LNCAP (cell line): ENCODE results near the gene TBC1D17.

ENCODE experiments used
- TF ChIP-seq, protein P1 (sequence below): fragments of 450-650 bp; IDR thresholded peaks from 2 replicates; pipeline ENCODE4 v1.5.1; 2017; ENCODE audit warnings: mild to moderate bottlenecking

TBC1D17 gene

DNA sequence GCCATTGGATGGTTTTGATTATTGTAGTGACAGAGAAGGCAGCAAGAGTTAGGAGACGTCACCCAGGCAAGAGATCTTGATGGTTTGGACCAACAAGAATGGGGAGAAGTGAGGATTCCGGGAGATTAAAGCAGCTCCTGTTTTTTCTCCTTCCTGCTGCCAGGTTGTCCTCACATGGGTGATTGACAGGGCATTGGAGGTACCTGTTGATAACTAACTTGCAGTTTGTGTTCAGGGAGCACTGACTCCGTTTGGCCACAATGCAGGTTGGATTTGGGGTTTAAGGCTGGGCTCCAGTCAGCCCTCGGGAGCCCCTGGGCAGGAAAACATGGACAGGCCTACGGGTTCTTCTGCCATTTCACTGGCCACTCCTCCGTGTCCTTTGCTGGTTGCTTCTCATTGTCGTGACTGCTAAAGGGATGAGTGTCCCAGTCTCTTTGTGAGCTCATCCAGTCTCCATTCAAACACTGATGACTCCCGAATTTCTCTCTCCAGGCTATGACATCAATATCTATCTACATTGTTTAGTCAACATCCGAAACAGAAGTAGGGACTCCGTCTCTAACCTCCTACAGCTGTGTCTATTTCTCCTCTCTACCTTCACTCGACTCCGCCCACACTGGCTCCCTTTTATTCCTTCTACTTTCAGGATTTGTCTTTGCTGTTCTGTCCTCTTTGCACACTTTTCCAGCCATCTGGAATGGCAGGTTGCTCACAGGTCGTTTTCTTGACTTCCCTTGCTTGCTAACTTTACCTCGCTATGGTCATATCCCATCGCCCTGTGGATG lies 27.9 kb upstream of the TBC1D17 start:
- TF ChIP-seq, protein P1, sequence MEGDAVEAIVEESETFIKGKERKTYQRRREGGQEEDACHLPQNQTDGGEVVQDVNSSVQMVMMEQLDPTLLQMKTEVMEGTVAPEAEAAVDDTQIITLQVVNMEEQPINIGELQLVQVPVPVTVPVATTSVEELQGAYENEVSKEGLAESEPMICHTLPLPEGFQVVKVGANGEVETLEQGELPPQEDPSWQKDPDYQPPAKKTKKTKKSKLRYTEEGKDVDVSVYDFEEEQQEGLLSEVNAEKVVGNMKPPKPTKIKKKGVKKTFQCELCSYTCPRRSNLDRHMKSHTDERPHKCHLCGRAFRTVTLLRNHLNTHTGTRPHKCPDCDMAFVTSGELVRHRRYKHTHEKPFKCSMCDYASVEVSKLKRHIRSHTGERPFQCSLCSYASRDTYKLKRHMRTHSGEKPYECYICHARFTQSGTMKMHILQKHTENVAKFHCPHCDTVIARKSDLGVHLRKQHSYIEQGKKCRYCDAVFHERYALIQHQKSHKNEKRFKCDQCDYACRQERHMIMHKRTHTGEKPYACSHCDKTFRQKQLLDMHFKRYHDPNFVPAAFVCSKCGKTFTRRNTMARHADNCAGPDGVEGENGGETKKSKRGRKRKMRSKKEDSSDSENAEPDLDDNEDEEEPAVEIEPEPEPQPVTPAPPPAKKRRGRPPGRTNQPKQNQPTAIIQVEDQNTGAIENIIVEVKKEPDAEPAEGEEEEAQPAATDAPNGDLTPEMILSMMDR = no peak

DNA sequence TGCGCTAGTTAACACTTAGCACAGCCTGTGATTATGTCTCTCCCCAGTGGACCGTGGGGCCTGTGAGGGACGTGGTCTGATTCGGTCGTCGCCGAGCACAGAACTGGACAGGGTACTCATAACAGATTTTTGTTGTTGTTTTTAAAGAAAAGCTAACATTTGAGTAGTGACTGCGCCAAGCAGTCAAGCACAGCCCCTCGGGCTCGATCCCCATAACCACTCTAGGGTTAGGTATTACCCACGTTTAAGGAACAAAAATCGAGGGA lies 27.3 kb upstream of the TBC1D17 start:
- TF ChIP-seq, protein P1 = no peak

DNA sequence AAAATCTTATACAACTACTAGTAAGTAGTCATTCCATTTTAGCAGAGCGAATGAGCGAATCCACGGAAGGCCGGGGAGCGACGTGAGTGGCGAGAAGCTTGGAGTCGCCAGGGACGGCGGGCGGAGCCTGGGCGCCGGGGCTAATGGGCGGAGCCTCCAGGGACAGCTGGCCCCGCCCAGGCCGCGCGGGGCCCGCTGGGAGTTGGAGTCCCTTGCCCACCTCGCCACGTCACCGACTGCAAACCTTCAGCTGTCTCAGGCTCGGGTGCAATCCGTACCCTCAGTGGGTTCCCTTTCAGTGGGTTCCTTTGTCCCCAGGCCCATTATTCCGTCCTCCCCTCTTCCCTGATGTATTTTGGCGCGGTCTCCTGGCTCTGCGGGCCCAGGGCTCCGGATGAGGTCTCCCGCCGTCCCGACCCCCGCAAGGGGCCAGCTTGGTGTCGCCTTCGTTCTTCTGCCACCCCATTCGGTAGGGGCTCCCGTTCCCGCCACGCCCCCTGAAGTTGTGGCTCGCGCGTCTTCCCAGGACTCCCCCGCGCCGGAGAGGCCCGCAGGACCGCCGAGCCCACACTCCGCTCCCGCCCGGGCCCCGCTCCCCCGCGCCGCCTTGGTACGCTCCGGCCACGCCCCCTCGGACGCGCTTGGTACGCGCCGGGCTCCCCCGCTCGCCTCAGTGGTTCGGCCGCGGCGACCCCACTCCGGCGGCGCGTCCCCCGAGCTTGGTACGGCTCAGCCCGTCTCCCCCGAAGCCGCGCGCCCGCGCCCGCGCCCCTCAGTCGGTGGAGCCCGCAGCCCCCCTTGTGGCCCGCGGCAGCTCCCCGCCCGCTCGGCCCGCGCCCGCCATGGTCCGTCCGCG lies 26.8 kb upstream of the TBC1D17 start, which contains the start of gene PTOV1:
PTOV1 (plus strand) TSS at position 673 of the 856 bp plus-strand sequence.
- TF ChIP-seq, protein P1 = no peak

DNA sequence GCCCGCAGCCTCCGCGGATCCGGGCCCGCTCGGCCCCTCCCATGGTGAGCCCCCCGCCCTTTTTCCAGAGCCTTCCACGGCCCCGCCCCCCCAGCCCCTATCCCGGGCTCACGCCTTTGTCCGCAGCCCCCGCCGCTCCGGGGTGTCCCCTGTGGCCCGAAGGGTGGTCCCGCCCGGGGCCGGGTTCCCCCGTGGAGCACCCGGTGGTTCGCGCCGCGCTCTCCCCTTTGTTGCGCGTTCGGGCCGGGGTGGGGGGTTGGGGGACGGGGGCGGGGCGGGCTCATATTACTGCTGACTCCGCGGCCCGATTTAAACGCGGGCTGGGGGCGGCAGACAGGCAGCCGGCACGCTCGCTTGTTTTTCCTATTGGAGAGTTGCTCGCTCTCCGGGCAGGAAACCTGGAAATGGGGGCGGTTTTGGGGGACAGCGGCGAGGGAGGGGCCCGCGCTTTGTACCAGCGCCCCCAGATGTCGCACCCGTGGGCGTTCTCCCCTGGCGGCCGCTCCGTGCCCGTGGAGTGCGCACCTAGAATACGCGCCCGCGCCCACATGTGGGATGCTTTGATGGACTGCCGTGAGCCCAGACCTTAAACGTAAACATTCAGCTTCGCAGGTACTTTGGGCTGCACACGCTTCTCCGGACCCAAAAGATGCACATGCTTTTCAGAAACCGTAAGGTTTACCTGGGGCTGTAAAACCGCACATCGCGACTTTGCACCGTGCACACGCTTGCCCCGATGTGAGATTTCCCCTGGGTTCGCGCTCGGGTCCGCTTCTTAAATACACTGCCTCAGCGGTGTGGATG lies 25.8 kb upstream of the TBC1D17 start:
- TF ChIP-seq, protein P1 = no peak

DNA sequence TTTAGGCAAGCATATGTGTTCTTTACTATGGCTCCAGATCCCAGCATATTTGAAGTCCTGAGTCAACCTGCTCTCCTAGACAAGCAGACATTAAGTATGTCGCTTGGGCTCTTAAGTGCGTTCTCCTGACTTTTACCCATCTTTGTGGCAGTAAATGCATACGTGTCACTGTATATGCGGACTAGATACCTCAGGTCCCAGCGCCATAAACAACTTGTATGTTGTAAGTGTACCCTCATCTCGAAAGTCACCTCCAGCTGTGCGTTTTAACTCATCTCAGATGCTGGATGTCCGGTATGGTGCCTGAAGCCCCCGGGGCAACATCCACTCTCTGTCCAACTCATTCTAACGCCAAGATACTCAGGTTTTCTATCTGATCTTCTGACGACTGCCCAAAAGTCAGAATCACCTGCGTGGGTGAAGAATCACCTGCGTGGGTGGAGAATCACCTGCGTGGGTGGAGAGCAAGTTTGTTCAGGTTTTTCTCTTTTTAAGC lies 24.8 kb upstream of the TBC1D17 start:
- TF ChIP-seq, protein P1 = no peak

DNA sequence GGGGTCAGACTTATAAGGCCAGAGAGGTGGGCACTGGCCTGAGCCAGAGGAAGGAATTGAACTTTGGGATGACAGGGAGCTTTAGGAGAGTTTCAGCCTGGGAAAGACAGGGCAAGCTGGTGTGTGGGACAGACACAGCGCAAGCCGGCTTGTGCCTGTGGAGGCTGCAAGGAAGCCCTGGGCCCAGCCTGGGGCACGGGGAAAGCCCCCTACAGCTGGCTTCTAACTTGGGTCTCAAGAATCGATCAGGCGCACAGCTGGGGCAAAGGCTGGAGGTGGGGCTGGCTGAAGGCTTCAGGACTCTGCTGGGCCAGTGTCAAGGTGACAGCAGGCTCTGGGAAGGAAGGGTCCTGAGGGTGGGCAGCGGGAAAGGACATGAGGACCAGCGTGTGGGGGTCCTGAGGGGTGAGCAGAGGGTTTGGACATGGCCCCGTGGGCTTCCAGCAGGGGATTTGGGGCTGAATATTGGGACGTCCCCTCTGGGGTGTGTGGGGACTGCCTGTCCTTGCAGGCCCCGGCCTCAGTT lies 23.6 kb upstream of the TBC1D17 start:
- TF ChIP-seq, protein P1 = no peak
